HL-60 (cell line): ENCODE results near the gene RAB15.

Experiments
- DNase-seq, 2 experiments: peaks; one replicate each; pipeline ENCODE4 v3.0.0-alpha.2; 2010 to 2020; ENCODE audit warnings: low read depth in 1 of 2, low spot score in 1 of 2
- H3K27ac ChIP-seq: fragments of 250-450 bp; sonication (Bioruptor Pico); replicated peaks from 2 replicates; pipeline ENCODE4 v1.5.1; 2020; ENCODE audit warnings: mild to moderate bottlenecking, moderate library complexity
- H3K27me3 ChIP-seq: fragments of 250-450 bp; sonication (Bioruptor Pico); 2 replicates; pipeline ENCODE4 v1.5.1; 2021; ENCODE audit warnings: mild to moderate bottlenecking, moderate library complexity; ENCODE audit not compliant: insufficient read depth, poor library complexity, severe bottlenecking
- H3K4me3 ChIP-seq: replicated peaks from 2 replicates; pipeline ENCODE4 v1.5.1; 2011; ENCODE audit warnings: mild to moderate bottlenecking, control low read depth, low read length; ENCODE audit not compliant: insufficient read depth
- CTCF ChIP-seq: IDR thresholded peaks from one replicate; pipeline ENCODE4 v1.5.1; 2011; ENCODE audit warnings: low read length, control low read depth, inconsistent platforms; ENCODE audit not compliant: insufficient read depth
- GABPA ChIP-seq: IDR thresholded peaks from 2 replicates; pipeline ENCODE4 v1.6.1; 2012; ENCODE audit warnings: low read depth
- POLR2AphosphoS5 ChIP-seq: IDR thresholded peaks from 2 replicates; pipeline ENCODE4 v1.6.1; 2012; ENCODE audit warnings: low read depth
- REST ChIP-seq: IDR thresholded peaks from 2 replicates; pipeline ENCODE4 v1.6.1; 2012; ENCODE audit warnings: low read depth; ENCODE audit not compliant: insufficient replicate concordance
- SPI1 ChIP-seq: IDR thresholded peaks from 2 replicates; pipeline ENCODE4 v1.6.1; 2012; ENCODE audit warnings: low read depth, mild to moderate bottlenecking, borderline replicate concordance

RAB15 gene

GRCh38 chr14:64979336-64980074 lies 7.4 kb upstream of the RAB15 start:
- no peak overlapping the region for H3K4me3 ChIP-seq
- no peaks in the 10 kb centered on the region for H3K27me3 ChIP-seq
- DNase-seq, result no peak
- H3K27ac ChIP-seq, result no peak overlapping the region
- TF ChIP-seq GABPA, result no peak
- TF ChIP-seq SPI1, result no peak
- no peak for TF ChIP-seq REST
- TF ChIP-seq CTCF, result no peak
- TF ChIP-seq POLR2AphosphoS5, result no peak

- Histone ChIP-seq H3K27ac (no peak overlapping the region), H3K27me3 (peaks cover 2% of the 10 kb centered on the region), H3K4me3 (no peak overlapping the region)
- DNase-seq, result no peak
- TF ChIP-seq CTCF (no peak), GABPA (no peak), SPI1 (no peak), POLR2AphosphoS5 (no peak), REST (no peak)
These were observed 2.4 kb upstream of the RAB15 start for GRCh38 chr14:64974563-64974962.

- Histone ChIP-seq H3K27ac (no peak overlapping the region), H3K27me3 (peaks cover 2% of the 10 kb centered on the region), H3K4me3 (no peak overlapping the region)
- no peak for TF ChIP-seq POLR2AphosphoS5
- no peak for TF ChIP-seq GABPA
- no peak for TF ChIP-seq CTCF
- no peak for TF ChIP-seq REST
- TF ChIP-seq SPI1, result no peak
- DNase-seq, result no peak
These were observed 1.7 kb upstream of the RAB15 start for GRCh38 chr14:64973826-64974225.
